GM12878 (cell line): Measurements from ENCODE around the gene MTAP.

ENCODE experiments used
- CEBPB ChIP-seq, 2 experiments: fragments of 150-350 bp in 1 of 2; IDR thresholded peaks; 2 replicates each; pipeline ENCODE4 v1.6.1; 2012 to 2014; ENCODE audit warnings: low read depth in 2 of 2, low read length in 2 of 2, borderline replicate concordance in 1 of 2, inconsistent platforms in 1 of 2
- CHD2 ChIP-seq: IDR thresholded peaks from 2 replicates; pipeline ENCODE4 v1.6.1; 2011; ENCODE audit warnings: low read depth, low read length, improper control_type of control experiment, borderline replicate concordance
- CTCF ChIP-seq, 3 experiments: IDR thresholded peaks in 2 of 3; conservative IDR thresholded peaks in 1 of 3; 2 replicates each; pipeline ENCODE4 v1.5.1; 2011; ENCODE audit warnings: low read depth in 3 of 3, low read length in 3 of 3, mild to moderate bottlenecking in 3 of 3, control low read depth in 2 of 3, moderate library complexity in 2 of 3, inconsistent platforms in 1 of 3, mixed read lengths in 1 of 3; ENCODE audit not compliant: control insufficient read depth in 2 of 3, insufficient read depth in 1 of 3; ENCODE audit errors: extremely low read depth in 1 of 3
- DPF2 ChIP-seq: fragments of 450-650 bp; IDR thresholded peaks from 2 replicates; pipeline ENCODE4 v1.6.1; 2017; ENCODE audit warnings: mild to moderate bottlenecking
- EGR1 ChIP-seq, 2 experiments: IDR thresholded peaks; 1 replicate in 1 of 2; 2 replicates in 1 of 2; pipeline ENCODE4 v1.6.1; 2011 to 2012; ENCODE audit warnings: low read depth in 2 of 2, low read length in 2 of 2, borderline replicate concordance in 1 of 2, mild to moderate bottlenecking in 1 of 2, moderate library complexity in 1 of 2
- ETV6 ChIP-seq, 2 experiments: fragments of 450-650 bp in 1 of 2; IDR thresholded peaks in 1 of 2; conservative IDR thresholded peaks in 1 of 2; 2 replicates each; pipeline ENCODE4 v1.6.1; 2014; ENCODE audit warnings: antibody characterized with exemption in 1 of 2, borderline replicate concordance in 1 of 2, low read depth in 1 of 2, mild to moderate bottlenecking in 1 of 2, moderate library complexity in 1 of 2
- KDM1A ChIP-seq: fragments of 200-600 bp; sonication (generic); IDR thresholded peaks from 2 replicates; pipeline ENCODE4 v1.6.1; 2016; ENCODE audit warnings: borderline replicate concordance
- MYC ChIP-seq: IDR thresholded peaks from 2 replicates; pipeline ENCODE4 v1.6.1; 2011; ENCODE audit warnings: mild to moderate bottlenecking, low read length, moderate library complexity, inconsistent platforms; ENCODE audit not compliant: insufficient read depth, insufficient replicate concordance, insufficient read length, severe bottlenecking
- ZBED1 ChIP-seq: IDR thresholded peaks from 2 replicates; pipeline ENCODE4 v1.6.1; 2016; ENCODE audit warnings: borderline replicate concordance

GRCh38 chr9:21841133-21841532 lies 38.7 kb downstream of the MTAP start:
- TF ChIP-seq MYC (no peak), ZBED1 (no peak), CTCF (IDR thresholded peaks at IDR 0.05 in 2 of 3, conservative IDR thresholded peaks at IDR 0.05 in 1 of 3; ENCODE audit: control insufficient read depth in 2 of 3, extremely low read depth in 1 of 3, insufficient read depth in 1 of 3, low read depth in 3 of 3, low read length in 3 of 3) (no peak), CHD2 (no peak), EGR1 (IDR thresholded peaks at IDR 0.05; ENCODE audit: borderline replicate concordance in 1 of 2, low read depth in 2 of 2, low read length in 2 of 2) (no peak), DPF2 (no peak), CEBPB (IDR thresholded peaks at IDR 0.05; ENCODE audit: borderline replicate concordance in 1 of 2, low read depth in 2 of 2, low read length in 2 of 2) (no peak), ETV6 (conservative IDR thresholded peaks at IDR 0.05 in 1 of 2, IDR thresholded peaks at IDR 0.05 in 1 of 2; ENCODE audit: borderline replicate concordance in 1 of 2, low read depth in 1 of 2) (no peak), KDM1A (no peak)
